ENCODE measurements around the gene IFIT3.
"Not testable (repeated sequence)": the region's sequence is repeated elsewhere in the genome, so short reads cannot be mapped to it uniquely, and the experiment has no call there.

Gene IFIT3, protein sequence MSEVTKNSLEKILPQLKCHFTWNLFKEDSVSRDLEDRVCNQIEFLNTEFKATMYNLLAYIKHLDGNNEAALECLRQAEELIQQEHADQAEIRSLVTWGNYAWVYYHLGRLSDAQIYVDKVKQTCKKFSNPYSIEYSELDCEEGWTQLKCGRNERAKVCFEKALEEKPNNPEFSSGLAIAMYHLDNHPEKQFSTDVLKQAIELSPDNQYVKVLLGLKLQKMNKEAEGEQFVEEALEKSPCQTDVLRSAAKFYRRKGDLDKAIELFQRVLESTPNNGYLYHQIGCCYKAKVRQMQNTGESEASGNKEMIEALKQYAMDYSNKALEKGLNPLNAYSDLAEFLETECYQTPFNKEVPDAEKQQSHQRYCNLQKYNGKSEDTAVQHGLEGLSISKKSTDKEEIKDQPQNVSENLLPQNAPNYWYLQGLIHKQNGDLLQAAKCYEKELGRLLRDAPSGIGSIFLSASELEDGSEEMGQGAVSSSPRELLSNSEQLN
- total RNA-seq: 6.2 to 144 (median 18.0) reads per million in 9 experiments

DNA sequence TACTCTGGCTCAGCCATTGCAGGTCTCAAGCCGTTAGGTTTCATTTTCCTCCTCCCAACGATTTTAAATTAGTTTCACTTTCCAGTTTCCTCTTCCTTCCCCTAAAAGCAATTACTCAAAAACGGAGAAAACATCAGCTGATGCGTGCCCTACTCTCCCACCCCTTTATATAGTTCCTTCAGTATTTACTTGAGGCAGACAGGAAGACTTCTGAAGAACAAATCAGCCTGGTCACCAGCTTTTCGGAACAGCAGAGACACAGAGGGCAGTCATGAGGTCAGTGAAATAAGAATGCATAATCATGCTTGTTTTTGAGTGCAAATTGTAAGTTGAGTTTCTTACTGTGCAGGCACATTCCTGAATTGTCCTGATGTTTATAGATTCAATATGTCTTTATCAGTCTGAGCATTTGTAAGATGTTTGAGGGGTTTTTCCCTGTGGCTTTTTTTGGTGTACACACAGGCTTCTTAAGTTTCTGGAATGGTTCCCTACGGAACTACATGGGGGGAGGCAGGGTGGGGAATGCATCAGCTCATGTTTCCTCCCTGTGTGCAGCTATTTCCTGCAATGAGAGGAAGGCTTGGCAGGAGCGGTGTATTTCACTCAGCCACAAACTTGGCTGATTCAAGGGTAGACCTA is at the start of gene IFIT3:
Gene IFIT3, plus strand, starts transcription at position 195 of the 639 bp plus-strand sequence. Its CDS starts 77 bp downstream, at position 272.
- Mint-ChIP-seq H3K4me1 (ENCODE audit: low read depth in 2 of 2) (peaks cover 22 to 38% of the 10 kb centered on the region in 2 donors), H3K27ac (peak within 1 kb of the TSS; percentile 59 to 87), H3K4me3 (peak within 1 kb of the TSS; percentile 79 to 84), H3K36me3 (ENCODE audit: insufficient read depth) (peaks cover 16% of the 10 kb centered on the region), H3K9me3 (no peaks in the 10 kb centered on the region), H3K27me3 (peaks cover 10 to 44% of the 10 kb centered on the region in 2 donors)
- ATAC-seq (replicated peaks) (peak; percentile 26), DNase-seq (no peak)

GRCh38 chr10:89278034-89278535 is 49.7 kb upstream of the IFIT3 start:
- no peak for ATAC-seq (replicated peaks)
- no peak for DNase-seq
- H3K27ac Mint-ChIP-seq: no peak overlapping the region
- no peaks in the 10 kb centered on the region for H3K9me3 Mint-ChIP-seq
- H3K27me3 Mint-ChIP-seq: peaks cover 0 to 11% of the 10 kb centered on the region in 2 donors
- no peaks in the 10 kb centered on the region for H3K36me3 Mint-ChIP-seq (ENCODE audit: insufficient read depth)
- no peak overlapping the region for H3K4me3 Mint-ChIP-seq
- H3K4me1 Mint-ChIP-seq (ENCODE audit: low read depth in 2 of 2): no peaks in the 10 kb centered on the region

GRCh38 chr10:89278900-89279392 is 48.9 kb upstream of the IFIT3 start:
- H3K27me3 Mint-ChIP-seq: peaks cover 0 to 11% of the 10 kb centered on the region in 2 donors
- H3K27ac Mint-ChIP-seq: no peak overlapping the region
- no peaks in the 10 kb centered on the region for H3K9me3 Mint-ChIP-seq
- ATAC-seq (replicated peaks) (no peak), DNase-seq (no peak)
- no peaks in the 10 kb centered on the region for H3K4me1 Mint-ChIP-seq (ENCODE audit: low read depth in 2 of 2)
- H3K36me3 Mint-ChIP-seq (ENCODE audit: insufficient read depth): no peaks in the 10 kb centered on the region
- no peak overlapping the region for H3K4me3 Mint-ChIP-seq

GRCh38 chr10:89279421-89279869 is 48.4 kb upstream of the IFIT3 start:
- H3K36me3 Mint-ChIP-seq (ENCODE audit: insufficient read depth): no peaks in the 10 kb centered on the region
- H3K9me3 Mint-ChIP-seq: no peaks in the 10 kb centered on the region
- peaks cover 0 to 11% of the 10 kb centered on the region in 2 donors for H3K27me3 Mint-ChIP-seq
- H3K4me3 Mint-ChIP-seq: no peak overlapping the region
- ATAC-seq (replicated peaks) (no peak), DNase-seq (no peak)
- no peaks in the 10 kb centered on the region for H3K4me1 Mint-ChIP-seq (ENCODE audit: low read depth in 2 of 2)
- H3K27ac Mint-ChIP-seq: no peak overlapping the region

DNA sequence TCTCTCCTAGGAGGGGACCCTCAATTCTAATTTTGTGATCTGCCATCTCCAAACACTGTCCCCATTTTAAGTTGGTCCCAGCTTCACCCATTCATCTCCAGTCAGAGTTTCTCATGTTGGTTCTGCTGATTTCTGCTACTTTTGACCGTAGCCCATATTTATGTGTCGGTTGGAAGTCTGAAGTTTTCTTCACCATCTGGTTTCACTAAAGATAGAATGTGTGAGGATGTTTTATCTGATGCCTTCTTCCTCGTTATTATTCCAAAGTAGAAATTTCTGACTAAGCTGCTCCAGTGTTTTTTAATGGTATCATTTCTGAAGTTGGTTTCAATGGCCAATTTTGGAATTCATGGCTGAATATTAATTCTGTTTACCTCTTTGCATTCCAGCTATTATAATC is 47.3 kb upstream of the IFIT3 start:
- no peak overlapping the region for H3K27ac Mint-ChIP-seq
- no peaks in the 10 kb centered on the region for H3K4me1 Mint-ChIP-seq (ENCODE audit: low read depth in 2 of 2)
- ATAC-seq (replicated peaks) (no peak), DNase-seq (no peak)
- H3K9me3 Mint-ChIP-seq: no peaks in the 10 kb centered on the region
- H3K36me3 Mint-ChIP-seq (ENCODE audit: insufficient read depth): no peaks in the 10 kb centered on the region
- no peak overlapping the region for H3K4me3 Mint-ChIP-seq
- peaks cover 0 to 8% of the 10 kb centered on the region in 2 donors for H3K27me3 Mint-ChIP-seq

DNA sequence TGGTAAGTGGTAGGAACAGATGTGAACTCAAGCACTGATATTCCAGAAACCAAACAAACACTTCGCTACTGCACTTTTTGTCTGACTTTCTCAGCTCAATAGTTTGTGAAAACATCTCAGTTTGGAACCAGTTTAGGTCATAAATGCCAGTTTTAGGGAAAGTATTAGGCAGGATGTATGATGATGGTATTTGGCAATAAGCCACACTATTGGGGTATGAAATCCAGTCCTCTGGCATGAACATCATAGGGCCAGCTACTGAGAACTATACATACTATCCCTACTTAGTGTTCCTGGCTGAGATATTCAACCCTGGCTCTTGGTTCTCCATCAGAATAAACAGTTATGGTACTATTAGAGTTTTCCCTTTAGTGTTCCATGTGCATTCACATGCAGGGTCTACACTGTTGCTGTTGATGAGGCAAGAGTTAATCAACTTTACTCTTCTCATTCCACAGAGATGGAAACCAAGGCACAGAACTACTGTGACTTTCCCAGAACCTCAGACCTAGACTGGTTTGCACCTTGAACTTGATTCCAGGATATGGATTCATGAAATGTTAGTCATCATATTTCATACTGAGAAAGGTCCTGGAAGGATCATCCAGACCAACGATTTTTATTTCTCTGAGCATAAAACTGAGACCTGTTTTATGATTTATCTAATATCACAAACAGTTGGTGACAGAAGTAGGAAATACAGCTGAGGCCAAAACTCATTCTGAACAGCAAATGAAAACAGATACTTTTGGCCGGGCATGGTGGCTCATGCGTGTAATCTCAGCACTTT is 46.0 kb upstream of the IFIT3 start:
- H3K27ac Mint-ChIP-seq: peak overlapping the region in 1 of 2 donors; percentile 33
- no peaks in the 10 kb centered on the region for H3K9me3 Mint-ChIP-seq
- peaks cover 0 to 16% of the 10 kb centered on the region in 2 donors for H3K27me3 Mint-ChIP-seq
- no peaks in the 10 kb centered on the region for H3K36me3 Mint-ChIP-seq (ENCODE audit: insufficient read depth)
- no peak for ATAC-seq (replicated peaks)
- H3K4me3 Mint-ChIP-seq: no peak overlapping the region
- H3K4me1 Mint-ChIP-seq (ENCODE audit: low read depth in 2 of 2): no peaks in the 10 kb centered on the region
- no peak for DNase-seq

DNA sequence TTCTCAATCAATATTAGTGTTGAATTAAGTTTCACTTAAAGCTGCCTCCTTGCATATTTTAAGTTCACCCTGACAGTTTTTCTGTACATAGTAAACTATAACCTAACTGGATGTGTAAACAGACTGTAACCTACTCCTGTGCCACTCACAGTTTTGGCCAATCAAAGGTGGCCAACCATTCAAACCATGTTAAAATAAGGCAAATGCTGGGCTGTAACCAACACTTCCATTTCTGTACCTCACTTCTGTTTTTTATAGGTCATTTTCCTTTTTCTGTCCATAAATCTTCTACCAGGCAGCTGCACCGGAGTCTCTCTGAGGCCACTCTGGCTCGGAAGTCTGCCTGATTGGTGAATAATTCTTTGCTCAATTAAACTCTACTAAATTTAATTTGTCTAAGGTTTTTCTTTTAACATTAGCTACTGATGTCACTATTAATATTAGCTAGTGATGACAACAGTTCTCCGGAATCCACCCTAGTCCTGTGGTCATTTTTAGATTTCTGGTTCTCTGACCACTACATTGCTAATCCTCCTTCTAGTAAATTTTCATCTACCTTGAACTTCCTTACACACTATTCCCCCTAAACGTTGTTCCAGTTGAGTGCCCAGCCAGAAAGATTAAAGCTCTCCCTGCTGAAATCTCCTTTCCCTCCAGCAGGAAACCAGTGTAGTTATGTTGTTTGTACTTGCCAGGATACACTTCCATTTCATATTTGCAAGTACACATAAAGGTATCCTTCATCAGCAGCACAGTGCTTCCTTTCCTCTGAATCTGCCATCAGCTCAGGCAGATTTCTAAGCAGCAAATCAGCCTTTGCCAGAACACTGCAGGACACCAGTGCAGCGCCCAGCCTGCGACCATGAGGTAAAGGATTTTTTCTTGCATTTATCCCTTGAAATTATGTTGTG is 44.5 kb upstream of the IFIT3 start:
- Mint-ChIP-seq H3K36me3 (ENCODE audit: insufficient read depth) (no peaks in the 10 kb centered on the region), H3K9me3 (no peaks in the 10 kb centered on the region), H3K4me3 (no peak overlapping the region), H3K27ac (no peak overlapping the region), H3K4me1 (ENCODE audit: low read depth in 2 of 2) (no peaks in the 10 kb centered on the region), H3K27me3 (peaks cover 0 to 16% of the 10 kb centered on the region in 2 donors)
- ATAC-seq (replicated peaks): no peak
- no peak for DNase-seq

GRCh38 chr10:89283936-89284475 is 43.8 kb upstream of the IFIT3 start:
- ATAC-seq (replicated peaks): no peak
- H3K27me3 Mint-ChIP-seq: peaks cover 0 to 16% of the 10 kb centered on the region in 2 donors
- no peaks in the 10 kb centered on the region for H3K9me3 Mint-ChIP-seq
- H3K27ac Mint-ChIP-seq: no peak overlapping the region
- no peaks in the 10 kb centered on the region for H3K36me3 Mint-ChIP-seq (ENCODE audit: insufficient read depth)
- DNase-seq: no peak
- no peak overlapping the region for H3K4me3 Mint-ChIP-seq
- no peaks in the 10 kb centered on the region for H3K4me1 Mint-ChIP-seq (ENCODE audit: low read depth in 2 of 2)

DNA sequence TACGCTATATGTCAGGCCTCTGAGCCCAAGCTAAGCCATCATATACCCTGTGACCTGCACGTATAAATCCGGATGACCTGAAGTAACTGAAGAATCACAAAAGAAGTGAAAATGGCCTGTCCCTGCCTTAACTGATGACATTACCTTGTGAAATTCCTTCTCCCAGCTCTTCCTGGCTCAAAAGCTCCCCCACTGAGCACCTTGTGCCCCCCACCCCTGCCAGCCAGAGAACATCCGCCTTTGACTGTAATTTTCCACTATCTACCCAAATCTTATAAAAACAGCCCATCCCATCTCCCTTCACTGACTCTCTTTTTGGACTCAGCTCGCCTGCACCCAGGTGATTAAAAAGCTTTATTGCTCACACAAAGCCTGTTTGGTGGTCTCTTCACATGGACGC is 43.1 kb upstream of the IFIT3 start:
- H3K36me3 Mint-ChIP-seq (ENCODE audit: insufficient read depth); H3K9me3 Mint-ChIP-seq; ATAC-seq (replicated peaks); H3K4me3 Mint-ChIP-seq; H3K4me1 Mint-ChIP-seq (ENCODE audit: low read depth in 2 of 2); H3K27ac Mint-ChIP-seq; DNase-seq: not testable (repeated sequence)
- peaks cover 0 to 16% of the 10 kb centered on the region in 2 donors for H3K27me3 Mint-ChIP-seq

DNA sequence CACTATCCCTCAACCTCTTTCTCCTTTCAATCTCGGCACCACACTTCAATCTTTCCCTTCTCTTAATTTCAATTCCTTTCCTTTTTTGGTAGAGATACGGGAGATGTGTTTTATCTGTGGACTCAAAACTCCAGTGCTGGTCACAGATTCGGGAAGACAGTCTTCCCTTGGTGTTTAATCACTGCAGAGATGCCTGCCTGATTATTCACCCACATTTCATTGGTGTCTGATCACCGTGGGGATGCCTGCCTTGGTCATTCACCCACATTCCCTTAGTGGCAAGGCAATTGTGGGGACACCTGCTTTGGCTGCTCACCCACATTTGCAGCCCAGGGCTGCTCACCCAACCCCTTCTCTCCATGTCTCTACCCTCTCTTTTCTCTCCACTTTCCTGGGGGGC is 42.5 kb upstream of the IFIT3 start:
- DNase-seq; H3K27ac Mint-ChIP-seq; H3K36me3 Mint-ChIP-seq (ENCODE audit: insufficient read depth); H3K4me3 Mint-ChIP-seq; H3K9me3 Mint-ChIP-seq; ATAC-seq (replicated peaks); H3K4me1 Mint-ChIP-seq (ENCODE audit: low read depth in 2 of 2): not testable (repeated sequence)
- H3K27me3 Mint-ChIP-seq: peaks cover 0 to 16% of the 10 kb centered on the region in 2 donors

- H3K36me3 Mint-ChIP-seq (ENCODE audit: insufficient read depth): peaks cover 4% of the 10 kb centered on the region
- no peak overlapping the region for H3K4me3 Mint-ChIP-seq
- DNase-seq: no peak
- ATAC-seq (replicated peaks): no peak
- peaks cover 0 to 2% of the 10 kb centered on the region in 2 donors for H3K4me1 Mint-ChIP-seq (ENCODE audit: low read depth in 2 of 2)
- peak overlapping the region in 1 of 2 donors; percentile 13 for H3K27ac Mint-ChIP-seq
- H3K27me3 Mint-ChIP-seq: no peaks in the 10 kb centered on the region
- no peaks in the 10 kb centered on the region for H3K9me3 Mint-ChIP-seq
These were observed 33.0 kb upstream of the IFIT3 start for GRCh38 chr10:89294721-89295239.

GRCh38 chr10:89295597-89295996 is 32.2 kb upstream of the IFIT3 start:
- H3K27ac Mint-ChIP-seq: no peak overlapping the region
- H3K4me3 Mint-ChIP-seq: no peak overlapping the region
- no peaks in the 10 kb centered on the region for H3K27me3 Mint-ChIP-seq
- peaks cover 4% of the 10 kb centered on the region for H3K36me3 Mint-ChIP-seq (ENCODE audit: insufficient read depth)
- peaks cover 0 to 2% of the 10 kb centered on the region in 2 donors for H3K4me1 Mint-ChIP-seq (ENCODE audit: low read depth in 2 of 2)
- no peaks in the 10 kb centered on the region for H3K9me3 Mint-ChIP-seq
- ATAC-seq (replicated peaks) (peak; percentile 27), DNase-seq (no peak)

Data from effector memory CD8-positive, alpha-beta T cell (primary cell).